RCC 7860 (cell line): ENCODE measurements around the gene NARF.

ENCODE experiments used
- DNase-seq: peaks from one replicate; pipeline ENCODE4 v3.0.0-alpha.2; 2015; ENCODE audit warnings: low spot score
- FAIRE-seq: peaks from 2 replicates; lab custom pipeline; 2012; peaks lifted over from hg19 to GRCh38; lab: Jason Lieb, UNC

The NARF gene

GRCh38 chr17:82433560-82434215, 24.9 kb upstream of the NARF start:
- no peak for DNase-seq
- no peak for FAIRE-seq

- FAIRE-seq, result no peak
- no peak for DNase-seq
Measured at GRCh38 chr17:82434216-82434565, 24.4 kb upstream of the NARF start.

GRCh38 chr17:82435103-82435502, 23.4 kb upstream of the NARF start:
- DNase-seq (peak; percentile 66), FAIRE-seq (no peak)

- DNase-seq (peak; percentile 39), FAIRE-seq (no peak)
Measured at GRCh38 chr17:82435601-82436583, 22.6 kb upstream of the NARF start.

DNA sequence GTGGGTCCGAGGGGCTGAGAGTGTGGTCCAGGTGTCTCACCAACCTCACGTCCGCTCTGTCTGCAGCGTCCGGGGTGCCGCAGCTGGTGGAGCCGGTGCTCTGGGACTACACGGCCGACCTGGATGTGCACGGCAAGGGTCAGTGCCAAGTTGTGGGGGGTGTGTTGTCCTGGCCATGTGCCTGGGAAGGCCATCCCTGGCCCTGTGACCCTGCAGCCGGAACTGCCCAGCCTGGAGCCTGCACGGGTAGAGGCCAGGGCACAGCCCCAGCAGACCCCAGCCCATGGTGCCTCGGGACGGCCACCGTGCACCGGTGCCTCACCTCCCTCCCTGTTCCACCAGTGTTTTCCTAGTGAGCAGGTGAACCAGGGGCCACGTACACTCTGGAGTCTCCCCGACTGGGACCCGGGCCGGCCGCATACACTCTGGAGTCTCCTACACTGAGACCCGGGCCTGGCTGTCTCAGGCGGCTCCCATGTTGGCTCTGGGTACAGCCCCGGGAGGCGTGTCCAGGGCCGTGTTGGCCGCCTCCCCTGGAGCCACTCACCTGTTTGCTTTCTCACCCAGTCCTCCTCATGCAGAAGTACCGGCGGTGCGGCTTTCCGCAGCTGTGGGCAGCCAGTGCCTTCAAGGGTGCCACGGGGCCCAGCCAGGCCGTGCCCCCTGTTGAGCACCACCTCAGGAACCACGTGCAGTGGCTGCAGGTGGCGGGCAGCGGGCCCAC, 21.8 kb upstream of the NARF start:
- DNase-seq (no peak), FAIRE-seq (no peak)

DNA sequence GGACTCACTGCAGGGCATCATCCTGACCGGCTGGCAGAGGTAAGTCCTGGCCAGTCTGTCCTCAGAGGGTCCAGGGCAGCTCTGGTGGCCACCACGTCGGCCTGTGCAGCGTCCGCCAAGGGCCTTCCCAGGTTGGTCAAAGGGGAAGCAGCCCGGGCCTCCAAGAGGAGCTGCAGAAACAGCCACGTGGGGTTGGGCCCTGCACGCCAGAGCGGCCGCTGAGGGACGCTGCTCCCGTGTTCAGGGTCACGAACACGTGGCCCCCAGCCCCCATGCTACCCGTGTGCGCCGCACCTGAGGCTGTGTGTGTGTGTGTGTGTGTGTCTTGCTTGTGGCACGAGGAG, 21.2 kb upstream of the NARF start:
- no peak for DNase-seq
- no peak for FAIRE-seq

- FAIRE-seq (no peak), DNase-seq (no peak)
Measured at GRCh38 chr17:82438401-82439193, 19.9 kb upstream of the NARF start.

DNA sequence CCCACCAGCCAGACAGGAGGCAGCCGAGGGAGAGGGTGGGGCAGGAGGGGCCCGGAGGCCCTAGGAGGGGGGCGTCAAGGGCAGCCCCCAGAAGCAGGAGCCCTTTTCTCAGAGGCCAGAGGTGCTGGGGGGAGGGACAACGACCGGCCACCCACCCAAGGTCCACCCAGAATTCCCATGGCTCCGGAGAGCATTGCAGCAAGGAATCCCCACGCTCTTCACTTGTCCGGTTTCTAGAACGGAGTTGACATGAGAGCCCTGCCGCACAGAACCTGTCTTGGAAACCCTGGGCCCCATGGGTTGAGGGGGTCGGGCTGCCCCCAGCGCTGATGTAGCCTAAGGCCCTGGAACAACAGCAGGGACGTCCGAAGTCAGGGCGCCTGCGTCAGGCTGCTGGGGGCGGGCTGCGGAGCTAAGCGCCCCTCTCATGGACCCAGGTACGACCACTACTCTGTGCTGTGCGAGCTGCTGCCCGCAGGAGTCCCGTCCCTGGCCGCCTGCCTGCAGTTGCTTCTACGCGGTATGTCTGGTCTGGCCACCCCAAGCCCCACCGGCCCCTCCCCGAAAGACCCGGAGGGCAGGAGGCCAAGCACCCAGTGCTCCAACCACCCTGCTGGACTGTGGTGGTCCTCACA, 19.2 kb upstream of the NARF start:
- no peak for FAIRE-seq
- DNase-seq, result no peak

DNA sequence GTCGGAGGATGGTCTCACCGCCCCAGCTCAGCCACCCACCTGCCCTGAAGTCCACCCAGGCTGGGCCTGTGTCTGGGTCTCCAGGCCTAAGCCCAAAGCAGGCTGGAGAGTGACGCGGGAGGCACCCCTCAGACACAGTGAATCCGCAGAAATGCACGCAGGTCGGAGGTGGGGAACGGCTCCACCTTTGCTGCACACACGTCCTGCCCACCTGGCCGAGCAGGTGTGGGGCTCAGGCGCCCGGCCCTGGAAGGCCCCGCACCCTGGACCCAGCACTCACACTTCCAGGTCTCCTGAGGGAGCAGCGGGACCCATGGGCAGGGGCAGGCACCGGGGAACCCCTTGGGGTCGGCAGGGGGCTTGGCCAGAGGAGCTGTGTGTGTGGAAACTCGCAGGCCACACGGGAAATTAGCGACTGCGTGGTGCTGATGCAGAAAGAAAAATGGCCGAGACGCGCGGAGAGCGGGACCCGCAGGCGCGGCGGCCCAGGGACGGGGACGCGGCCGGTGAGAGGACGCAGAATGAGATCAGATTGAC, 18.6 kb upstream of the NARF start:
- DNase-seq (no peak), FAIRE-seq (no peak)

DNA sequence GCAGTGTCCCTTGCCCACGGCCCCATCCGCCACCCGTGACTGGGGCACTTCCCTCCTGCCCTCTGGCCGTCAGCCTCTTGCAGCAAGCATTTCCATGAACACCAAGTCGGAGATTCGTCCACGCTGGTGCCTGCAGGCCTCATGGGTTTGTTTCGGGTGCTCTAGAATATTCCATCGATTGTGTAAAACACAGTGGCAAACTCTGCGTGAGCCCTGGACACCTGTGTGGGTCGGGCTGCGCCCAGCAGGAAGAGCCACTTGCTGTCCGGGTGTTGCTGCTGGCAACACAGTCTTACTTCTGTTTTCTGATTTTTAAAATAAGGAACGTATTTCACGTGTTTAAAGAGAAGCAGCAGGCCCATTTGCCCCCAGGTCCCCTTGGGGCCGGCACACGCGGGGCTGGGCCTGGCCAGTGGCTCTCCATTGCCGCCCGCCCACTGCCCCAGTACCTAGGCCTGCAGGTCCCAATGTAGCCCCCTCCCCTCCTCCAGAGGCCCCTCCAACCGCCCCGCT, 18.0 kb upstream of the NARF start:
- no peak for DNase-seq
- FAIRE-seq, result no peak

GRCh38 chr17:82440991-82441627, 17.4 kb upstream of the NARF start:
- DNase-seq, result no peak
- no peak for FAIRE-seq

DNA sequence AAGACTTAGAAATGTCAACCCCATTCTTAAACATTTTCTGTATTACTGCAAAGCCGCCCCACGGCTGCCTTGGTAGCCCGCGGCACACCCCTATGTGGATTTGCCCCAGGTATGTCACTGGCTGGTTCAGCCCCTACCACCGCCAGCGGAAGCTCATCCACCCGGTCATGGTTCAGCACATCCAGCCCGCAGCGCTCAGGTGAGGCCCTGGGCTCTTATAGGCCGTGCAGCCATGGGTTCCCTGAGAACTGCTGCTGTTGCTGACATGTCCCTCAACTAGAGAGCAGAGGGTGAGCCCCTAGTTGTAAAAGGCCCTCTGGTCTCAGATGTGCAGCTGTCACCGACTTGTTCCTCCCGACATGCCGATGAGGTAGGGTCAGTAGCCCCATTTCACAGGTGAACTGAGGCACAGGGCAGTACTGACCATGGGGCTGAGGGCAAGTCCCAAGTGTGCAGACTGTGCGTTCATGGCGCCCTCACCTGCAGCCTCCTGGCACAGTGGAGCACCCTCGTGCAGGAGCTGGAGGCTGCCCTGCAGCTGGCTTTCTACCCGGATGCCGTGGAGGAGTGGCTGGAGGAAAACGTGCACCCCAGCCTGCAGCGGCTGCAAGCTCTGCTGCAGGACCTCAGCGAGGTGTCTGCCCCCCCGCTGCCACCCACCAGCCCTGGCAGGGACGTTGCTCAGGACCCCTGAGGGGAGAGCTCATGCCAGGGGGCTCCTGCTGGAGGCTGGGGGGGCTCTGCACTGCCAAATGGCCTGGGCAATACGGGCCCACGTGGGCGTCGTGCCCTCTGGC, 16.7 kb upstream of the NARF start:
- DNase-seq (no peak), FAIRE-seq (no peak)

DNA sequence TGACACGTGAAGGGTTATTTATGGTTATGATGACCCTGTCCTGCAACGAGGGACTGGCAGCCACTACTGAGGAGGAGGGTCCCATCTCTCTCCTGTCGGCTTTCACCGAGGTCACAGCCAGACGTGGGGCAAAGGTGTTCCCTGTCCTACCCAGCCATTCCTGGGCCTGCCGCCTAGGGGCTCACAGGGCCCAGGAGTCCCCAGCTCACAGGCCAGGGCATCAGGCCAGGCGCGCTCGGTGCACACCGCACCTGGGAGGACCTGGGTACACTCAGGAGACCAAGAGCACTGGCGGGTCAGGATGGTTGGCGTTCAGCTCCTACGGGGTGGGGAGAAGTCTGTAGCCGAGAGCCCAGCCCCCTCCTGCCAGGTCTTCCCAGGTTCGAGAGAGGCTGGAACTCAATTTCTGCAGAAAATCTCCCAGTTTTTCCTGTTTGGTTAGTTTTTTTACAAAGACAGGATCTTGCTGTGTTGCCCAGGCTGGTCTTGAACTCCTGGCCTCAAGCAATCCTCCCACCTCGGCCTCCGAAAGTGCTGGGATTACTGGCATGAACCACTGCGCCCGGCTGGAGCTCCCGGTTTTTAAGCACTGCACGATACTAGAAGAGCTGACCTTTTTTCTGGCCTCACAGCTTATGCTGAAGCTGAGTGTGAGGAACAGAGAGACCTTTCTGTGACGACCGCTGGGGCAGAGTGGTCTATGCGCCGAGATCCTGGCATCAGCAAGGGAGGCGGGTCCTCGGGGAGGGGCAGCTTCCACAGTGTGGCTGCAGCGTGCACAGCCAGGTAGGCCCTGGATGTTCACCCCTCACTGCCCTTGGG, 15.7 kb upstream of the NARF start:
- FAIRE-seq, result no peak

GRCh38 chr17:82443465-82444283, 14.9 kb upstream of the NARF start:
- FAIRE-seq, result no peak
- DNase-seq, result no peak

More for the DNA sequence above, 15.7 kb upstream of the NARF start:
- no peak for DNase-seq

- FAIRE-seq (no peak), DNase-seq (no peak)
Measured at GRCh38 chr17:82444284-82444893, 14.2 kb upstream of the NARF start.

DNA sequence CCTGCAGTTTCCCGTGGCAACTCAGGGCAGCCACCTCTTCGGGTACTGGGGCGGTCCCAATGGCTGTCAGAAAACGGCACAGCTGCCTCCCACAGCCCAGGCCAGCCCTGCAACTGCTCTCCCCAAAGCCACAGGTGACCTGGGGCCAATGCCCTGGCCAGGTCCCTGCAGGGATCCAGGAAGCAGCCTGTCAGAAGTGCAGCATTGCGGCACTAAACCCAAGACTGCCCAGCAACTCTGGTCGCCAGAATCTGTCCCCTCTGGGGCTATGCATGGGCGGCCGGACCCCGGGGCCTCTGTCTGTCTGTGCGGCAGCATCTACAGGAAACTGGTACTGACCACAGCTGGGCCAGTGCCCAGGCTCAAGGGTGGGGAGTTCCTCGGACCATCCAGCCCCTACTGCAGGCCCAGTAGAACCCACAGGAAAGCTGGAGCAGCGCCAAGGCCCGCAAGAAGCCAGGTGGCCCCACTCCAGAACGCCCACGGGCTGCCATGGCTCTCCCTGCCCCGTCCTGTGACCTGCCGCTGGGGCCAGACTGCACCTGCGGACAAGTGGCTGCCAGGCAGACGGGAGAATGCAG, 13.5 kb upstream of the NARF start:
- FAIRE-seq (no peak), DNase-seq (no peak)
